Iris pigment epithelial cell (primary cell): ENCODE measurements around the gene NEK4.
A peak's percentile ranks its signal among the peaks of the same experiment; 100 is the strongest.

Experiments used
- DNase-seq: peaks from one replicate; pipeline ENCODE4 v3.0.0-alpha.2; 2011; ENCODE audit warnings: low read depth

The NEK4 gene

GRCh38 chr3:52770496-52771333 lies at the start of gene NEK4:
TSS of gene NEK4 (minus strand) at chr3:52770940. CDS start at chr3:52770746, 194 bp downstream.
- peak; percentile 81 for DNase-seq

GRCh38 chr3:52819936-52820335 lies 49.2 kb upstream of the NEK4 start:
- no peak for DNase-seq

GRCh38 chr3:52817860-52818259 lies 47.1 kb upstream of the NEK4 start:
- no peak for DNase-seq

- DNase-seq: no peak
Observed at GRCh38 chr3:52817221-52817620, 46.5 kb upstream of the NEK4 start.

GRCh38 chr3:52816654-52817053 lies 45.9 kb upstream of the NEK4 start:
- DNase-seq: no peak

GRCh38 chr3:52816199-52816598 lies 45.5 kb upstream of the NEK4 start:
- no peak for DNase-seq

GRCh38 chr3:52813810-52814209 lies 43.1 kb upstream of the NEK4 start:
- no peak for DNase-seq

- no peak for DNase-seq
Observed at GRCh38 chr3:52811452-52812011, 40.8 kb upstream of the NEK4 start.

- DNase-seq: no peak
Observed at GRCh38 chr3:52810923-52811322, 40.2 kb upstream of the NEK4 start.

GRCh38 chr3:52809662-52810377 lies 39.1 kb upstream of the NEK4 start:
- no peak for DNase-seq

- DNase-seq: no peak
Observed at GRCh38 chr3:52809149-52809548, 38.4 kb upstream of the NEK4 start.

GRCh38 chr3:52805270-52806039 lies 34.7 kb upstream of the NEK4 start:
- DNase-seq: no peak

- DNase-seq: peak; percentile 15
Observed at GRCh38 chr3:52801839-52802238, 31.1 kb upstream of the NEK4 start.

- peak; percentile 23 for DNase-seq
Observed at GRCh38 chr3:52800079-52800478, 29.3 kb upstream of the NEK4 start.

GRCh38 chr3:52798978-52799476 lies 28.3 kb upstream of the NEK4 start:
- peak; percentile 11 for DNase-seq

GRCh38 chr3:52798376-52798977 lies 27.7 kb upstream of the NEK4 start:
- no peak for DNase-seq

GRCh38 chr3:52796411-52796810 lies 25.7 kb upstream of the NEK4 start:
- no peak for DNase-seq

- DNase-seq: no peak
Observed at GRCh38 chr3:52795298-52795900, 24.7 kb upstream of the NEK4 start.

GRCh38 chr3:52794612-52795099 lies 23.9 kb upstream of the NEK4 start, which contains the start of gene ITIH3:
TSS of gene ITIH3 (plus strand) at chr3:52794796. CDS start at chr3:52794804, 8 bp downstream.
- DNase-seq: no peak

GRCh38 chr3:52793702-52794611 lies 23.2 kb upstream of the NEK4 start:
- DNase-seq: no peak
